GM21390 (cell line): ENCODE results near the gene TMEM33.
A peak's percentile ranks its signal among the peaks of the same experiment; 100 is the strongest.

Experiments used
- ATAC-seq: cut with Tn5 transposase; IDR thresholded peaks from one replicate; pipeline ENCODE4 v1.9.1; 2021; ENCODE audit not compliant: unreplicated experiment

TMEM33 gene

GRCh38 chr4:41939016-41939626 lies 3.9 kb downstream of the TMEM33 start:
- no peak for ATAC-seq

GRCh38 chr4:41940834-41941233 lies 5.6 kb downstream of the TMEM33 start:
- no peak for ATAC-seq

- ATAC-seq = no peak
These were observed 8.3 kb downstream of the TMEM33 start for GRCh38 chr4:41943506-41943905.

GRCh38 chr4:41944089-41944488 lies 8.9 kb downstream of the TMEM33 start:
- no peak for ATAC-seq

DNA sequence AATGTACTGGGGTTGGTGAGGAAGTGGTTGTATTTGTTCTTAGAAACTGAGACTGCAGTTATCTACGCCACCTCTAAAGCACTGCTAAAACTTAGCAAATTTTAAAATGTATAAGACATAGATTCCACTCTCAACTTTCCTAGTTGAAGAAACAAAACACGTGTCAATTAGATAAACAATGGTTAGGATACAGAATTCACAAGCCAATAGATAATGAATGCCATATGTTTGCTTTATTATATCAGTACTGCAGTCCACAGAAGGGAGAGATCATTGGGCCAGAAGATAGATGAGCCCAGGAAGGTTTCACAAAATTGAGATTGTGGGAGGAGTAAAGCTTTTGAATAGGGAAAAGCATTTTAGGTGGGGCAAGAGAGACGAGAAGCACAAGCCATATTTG lies 14.3 kb downstream of the TMEM33 start:
- ATAC-seq = no peak

- ATAC-seq = peak; percentile 76
These were observed 22.4 kb downstream of the TMEM33 start for GRCh38 chr4:41957634-41958033.

DNA sequence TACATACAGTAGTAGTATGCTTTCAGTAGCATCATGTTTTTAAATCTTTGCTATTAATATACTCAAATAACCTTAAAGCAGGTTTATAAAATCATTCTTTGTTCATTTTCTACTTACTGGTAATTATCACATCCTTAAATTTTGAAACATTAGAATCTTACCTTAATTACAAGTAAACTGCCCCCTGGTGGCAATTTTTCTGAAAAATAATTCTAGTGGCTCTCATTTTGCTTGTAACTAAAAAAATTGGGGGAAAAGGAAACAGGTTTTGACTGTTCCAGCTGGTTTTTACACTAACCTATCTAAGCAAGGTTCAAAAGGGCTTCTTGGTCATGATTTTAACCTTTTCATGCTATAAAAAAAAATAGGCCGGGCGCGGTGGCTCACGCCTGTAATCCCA lies 27.9 kb downstream of the TMEM33 start:
- no peak for ATAC-seq

- ATAC-seq = no peak
These were observed 29.2 kb downstream of the TMEM33 start for GRCh38 chr4:41964401-41964800.

DNA sequence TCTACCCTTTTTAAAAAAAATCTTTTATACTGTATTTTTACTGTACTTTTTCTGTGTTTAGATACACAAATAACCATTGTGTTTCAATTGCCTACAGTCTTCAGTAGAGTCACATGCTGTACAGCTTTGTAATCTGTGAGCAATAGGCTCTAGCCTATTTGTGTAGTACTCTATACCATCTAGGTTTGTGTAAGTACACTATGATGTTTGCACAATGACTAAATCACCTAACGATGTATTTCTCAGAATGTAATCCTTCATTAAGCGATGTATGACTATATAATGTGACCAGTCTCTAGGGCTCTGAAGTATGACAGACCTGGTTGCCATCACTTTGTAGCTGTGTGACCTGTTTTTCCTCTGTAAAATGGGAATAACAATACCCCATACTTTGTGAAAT lies 32.2 kb downstream of the TMEM33 start:
- no peak for ATAC-seq

- ATAC-seq = no peak
These were observed 34.4 kb downstream of the TMEM33 start for GRCh38 chr4:41969671-41970070.

GRCh38 chr4:41975341-41975740 lies 40.1 kb downstream of the TMEM33 start:
- no peak for ATAC-seq

- no peak for ATAC-seq
These were observed 41.7 kb downstream of the TMEM33 start for GRCh38 chr4:41976775-41977516.

- no peak for ATAC-seq
These were observed 42.5 kb downstream of the TMEM33 start for GRCh38 chr4:41977709-41978108.

DNA sequence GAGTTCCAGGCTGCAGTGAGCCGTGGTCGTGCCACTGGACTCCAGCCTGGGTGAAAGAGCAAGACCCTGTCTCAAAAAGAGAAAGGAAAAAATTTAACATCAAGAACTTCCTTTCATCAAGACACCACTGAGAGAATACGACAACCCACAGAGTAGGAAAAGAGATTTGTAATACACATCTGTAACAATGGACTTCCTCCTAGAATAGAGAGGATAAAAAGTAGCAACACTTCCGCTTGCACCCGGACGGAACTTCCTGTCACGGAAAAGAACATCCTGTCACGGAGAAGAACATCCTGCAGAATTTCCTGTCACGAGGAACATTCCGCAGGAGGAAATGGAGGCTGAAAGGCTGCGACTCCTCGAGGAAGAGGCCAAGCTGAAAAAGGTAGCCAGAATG lies 46.2 kb downstream of the TMEM33 start, which contains the start of gene DCAF4L1:
TSS of gene DCAF4L1 (plus strand) at position 301 of the 400 bp plus-strand sequence. CDS start at position 338, 37 bp downstream.
- ATAC-seq = no peak

GRCh38 chr4:41982716-41983115 lies 47.5 kb downstream of the TMEM33 start:
- no peak for ATAC-seq

DNA sequence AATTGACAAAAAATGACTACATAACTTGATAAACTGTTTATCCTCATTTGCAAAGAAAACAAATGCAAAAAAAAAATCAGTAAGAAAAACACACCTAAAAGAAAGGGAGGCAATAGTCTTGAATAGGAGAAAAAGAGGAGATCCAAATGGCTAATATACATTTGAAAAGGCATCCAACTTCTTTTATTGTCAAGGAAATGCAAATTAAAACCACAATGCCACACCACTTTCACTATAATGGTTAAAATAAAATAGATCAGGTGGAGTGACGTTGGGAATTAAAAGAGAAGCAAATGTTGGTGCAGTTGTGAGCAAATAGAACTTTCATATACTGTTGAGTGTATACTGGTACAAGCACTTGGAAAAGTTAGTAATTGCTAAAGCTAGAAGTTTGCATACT lies 49.9 kb downstream of the TMEM33 start:
- ATAC-seq = no peak

DNA sequence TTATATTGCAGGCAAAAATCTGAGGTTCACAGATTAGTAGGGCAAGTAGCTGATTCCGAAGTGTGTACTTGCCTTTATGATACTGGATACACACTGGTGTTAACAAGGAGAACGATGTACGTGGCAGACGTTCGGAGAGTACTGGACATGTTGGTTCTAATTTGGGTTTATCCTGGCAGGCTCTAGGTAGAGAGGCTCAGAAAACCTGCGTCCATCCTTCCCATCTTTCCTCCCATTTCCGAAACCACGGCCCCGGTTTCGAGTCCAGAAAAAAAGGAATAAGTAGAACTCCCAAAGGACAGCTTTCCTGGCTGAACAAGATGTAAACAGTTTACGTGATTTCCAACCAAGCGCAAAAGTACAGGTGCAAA lies 54.8 kb downstream of the TMEM33 start:
- ATAC-seq = peak; percentile 17

DNA sequence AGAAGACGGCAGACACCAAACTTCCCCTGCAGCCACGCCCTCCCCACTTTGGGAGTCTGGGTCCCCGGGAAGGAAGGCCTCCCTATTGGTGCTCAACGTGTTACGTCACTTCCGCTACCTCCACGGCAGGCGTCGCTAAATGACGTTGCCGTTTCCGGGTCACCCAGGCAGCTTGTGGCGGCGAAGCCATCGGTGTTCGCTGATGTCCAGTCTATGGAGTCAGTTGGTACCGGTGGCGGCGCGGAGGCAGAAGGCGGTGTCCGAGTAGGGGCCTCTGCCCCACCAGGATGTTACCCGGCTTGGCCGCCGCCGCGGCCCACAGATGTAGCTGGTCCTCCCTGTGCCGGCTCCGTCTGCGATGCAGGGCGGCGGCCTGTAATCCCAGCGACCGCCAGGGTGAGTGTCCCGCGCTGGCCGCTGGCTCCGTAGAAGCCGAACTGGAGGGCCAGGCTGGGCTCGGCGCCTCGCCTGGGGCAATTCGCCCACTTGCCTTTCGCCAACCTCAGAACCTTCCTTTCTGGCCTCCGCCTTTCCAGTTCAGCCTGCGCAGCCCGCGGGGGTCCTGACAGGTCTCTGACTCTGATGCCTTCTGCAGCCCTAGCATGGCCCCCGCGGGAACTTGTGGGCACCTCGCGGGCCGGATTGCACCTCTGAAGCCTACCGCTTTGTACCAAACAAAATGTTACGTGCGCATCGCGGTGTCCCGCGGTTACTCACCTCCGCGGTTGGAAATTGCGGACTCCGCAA lies 55.3 kb downstream of the TMEM33 start, which contains the start of gene SLC30A9:
TSS of gene SLC30A9 (plus strand) at position 166 of the 747 bp plus-strand sequence. CDS start at position 288, 122 bp downstream.
- peak; percentile 99 for ATAC-seq

DNA sequence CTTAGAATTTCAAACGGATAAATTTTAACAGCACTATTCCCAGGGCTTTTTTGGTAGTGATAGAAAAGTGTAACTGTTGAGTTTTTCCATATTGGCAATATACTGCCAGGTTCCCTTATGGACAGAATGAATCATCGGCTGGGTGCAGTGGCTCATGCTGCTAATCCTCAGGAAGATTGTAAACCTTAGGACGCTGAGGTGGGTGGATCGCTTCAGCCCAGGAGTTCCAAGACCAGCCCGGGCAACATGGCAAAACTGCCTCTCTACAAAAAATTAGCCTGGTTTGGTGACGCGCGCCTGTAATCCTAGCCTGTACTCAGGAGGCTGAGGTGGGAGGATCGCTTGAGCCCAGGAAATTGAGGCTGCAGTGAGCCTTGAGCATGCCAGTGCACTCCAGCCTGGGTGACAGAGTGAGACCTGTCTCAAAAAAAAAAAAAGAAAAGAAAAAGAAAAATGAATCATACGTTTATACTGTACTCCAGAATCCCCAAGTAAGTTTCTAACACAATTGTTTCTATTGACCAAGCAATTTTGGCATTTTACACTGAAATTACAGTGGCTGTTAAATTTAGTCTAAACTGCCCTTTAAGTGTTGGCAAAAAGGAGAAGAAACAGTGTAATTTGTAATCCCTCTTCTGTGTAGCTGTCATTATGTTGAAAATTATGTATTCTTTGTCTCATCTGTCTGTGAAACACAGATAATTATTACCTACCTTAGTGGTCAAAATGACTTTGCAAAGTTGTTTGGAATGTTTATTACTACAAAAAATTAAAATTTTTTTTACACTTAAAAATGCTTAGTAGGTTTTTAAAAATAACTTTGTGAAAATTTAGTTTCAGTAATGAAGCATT lies 56.9 kb downstream of the TMEM33 start:
- no peak for ATAC-seq

- ATAC-seq = no peak
These were observed 58.0 kb downstream of the TMEM33 start for GRCh38 chr4:41992967-41993857.
